Neural cell (in vitro differentiated cells): ENCODE data around the gene CCNY.

Experiments
- EZH2 ChIP-seq: fragments of 200-600, 300-800 bp; shearing (Covaris generic), sonication (generic); IDR thresholded peaks from 2 replicates; pipeline ENCODE4 v1.6.1; 2014; ENCODE audit warnings: antibody characterized with exemption, low read length, borderline replicate concordance, mild to moderate bottlenecking; ENCODE audit not compliant: insufficient read depth, poor library complexity, severe bottlenecking
- MXI1 ChIP-seq: fragments of 450-650 bp; conservative IDR thresholded peaks from 2 replicates; pipeline ENCODE4 v1.6.1; 2014; ENCODE audit warnings: antibody characterized with exemption, mild to moderate bottlenecking; ENCODE audit not compliant: poor library complexity, severe bottlenecking
- POLR2AphosphoS5 ChIP-seq: IDR thresholded peaks from 2 replicates; pipeline ENCODE4 v1.6.1; 2012
- RAD21 ChIP-seq: fragments of 450-650 bp; conservative IDR thresholded peaks from 2 replicates; pipeline ENCODE4 v1.6.1; 2014; ENCODE audit warnings: antibody characterized with exemption, mild to moderate bottlenecking, moderate library complexity
- TF ChIP-seq, protein P1 (sequence below): fragments of 450-650 bp; IDR thresholded peaks from 2 replicates; pipeline ENCODE4 v1.5.1; 2014; ENCODE audit warnings: antibody characterized with exemption, mild to moderate bottlenecking, moderate library complexity; ENCODE audit not compliant: poor library complexity, severe bottlenecking

DNA sequence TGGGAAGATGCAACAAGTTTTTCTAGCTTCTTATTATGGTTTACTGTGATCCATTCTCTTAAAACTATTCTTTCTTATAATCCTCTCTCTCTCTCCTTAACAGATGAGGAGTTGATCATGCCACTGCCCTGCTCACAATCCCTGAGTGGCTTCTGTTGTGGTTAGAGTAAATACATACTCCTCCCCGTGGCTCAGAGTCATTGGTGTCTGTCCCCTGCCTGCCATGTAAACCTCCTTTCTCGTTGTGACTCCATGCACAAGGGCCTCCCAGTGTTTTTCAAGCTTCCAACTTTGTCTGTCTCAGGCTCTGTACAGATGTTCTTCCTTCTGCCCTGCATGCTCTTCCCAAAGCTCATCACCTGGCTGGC is 20.4 kb downstream of the CCNY start:
- TF ChIP-seq RAD21: no peak
- TF ChIP-seq POLR2AphosphoS5: no peak
- TF ChIP-seq, protein P1, sequence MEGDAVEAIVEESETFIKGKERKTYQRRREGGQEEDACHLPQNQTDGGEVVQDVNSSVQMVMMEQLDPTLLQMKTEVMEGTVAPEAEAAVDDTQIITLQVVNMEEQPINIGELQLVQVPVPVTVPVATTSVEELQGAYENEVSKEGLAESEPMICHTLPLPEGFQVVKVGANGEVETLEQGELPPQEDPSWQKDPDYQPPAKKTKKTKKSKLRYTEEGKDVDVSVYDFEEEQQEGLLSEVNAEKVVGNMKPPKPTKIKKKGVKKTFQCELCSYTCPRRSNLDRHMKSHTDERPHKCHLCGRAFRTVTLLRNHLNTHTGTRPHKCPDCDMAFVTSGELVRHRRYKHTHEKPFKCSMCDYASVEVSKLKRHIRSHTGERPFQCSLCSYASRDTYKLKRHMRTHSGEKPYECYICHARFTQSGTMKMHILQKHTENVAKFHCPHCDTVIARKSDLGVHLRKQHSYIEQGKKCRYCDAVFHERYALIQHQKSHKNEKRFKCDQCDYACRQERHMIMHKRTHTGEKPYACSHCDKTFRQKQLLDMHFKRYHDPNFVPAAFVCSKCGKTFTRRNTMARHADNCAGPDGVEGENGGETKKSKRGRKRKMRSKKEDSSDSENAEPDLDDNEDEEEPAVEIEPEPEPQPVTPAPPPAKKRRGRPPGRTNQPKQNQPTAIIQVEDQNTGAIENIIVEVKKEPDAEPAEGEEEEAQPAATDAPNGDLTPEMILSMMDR: no peak
- TF ChIP-seq EZH2: no peak
- no peak for TF ChIP-seq MXI1
